ENCODE measurements around the gene TTLL5. TPM values are rescaled to one million over a fixed set of nuclear protein-coding genes. Genes with fewer than 3 reads are reported as not detected.
"Not testable (repeated sequence)": the region's sequence is repeated elsewhere in the genome, so short reads cannot be mapped to it uniquely, and the experiment has no call there.

The TTLL5 gene
- total RNA-seq, 3 donors from 2014 or later (not counting 1 experiment from before 2014, with no cell fraction given) = 27.1 to 34.3 (median 32.5) TPM

DNA sequence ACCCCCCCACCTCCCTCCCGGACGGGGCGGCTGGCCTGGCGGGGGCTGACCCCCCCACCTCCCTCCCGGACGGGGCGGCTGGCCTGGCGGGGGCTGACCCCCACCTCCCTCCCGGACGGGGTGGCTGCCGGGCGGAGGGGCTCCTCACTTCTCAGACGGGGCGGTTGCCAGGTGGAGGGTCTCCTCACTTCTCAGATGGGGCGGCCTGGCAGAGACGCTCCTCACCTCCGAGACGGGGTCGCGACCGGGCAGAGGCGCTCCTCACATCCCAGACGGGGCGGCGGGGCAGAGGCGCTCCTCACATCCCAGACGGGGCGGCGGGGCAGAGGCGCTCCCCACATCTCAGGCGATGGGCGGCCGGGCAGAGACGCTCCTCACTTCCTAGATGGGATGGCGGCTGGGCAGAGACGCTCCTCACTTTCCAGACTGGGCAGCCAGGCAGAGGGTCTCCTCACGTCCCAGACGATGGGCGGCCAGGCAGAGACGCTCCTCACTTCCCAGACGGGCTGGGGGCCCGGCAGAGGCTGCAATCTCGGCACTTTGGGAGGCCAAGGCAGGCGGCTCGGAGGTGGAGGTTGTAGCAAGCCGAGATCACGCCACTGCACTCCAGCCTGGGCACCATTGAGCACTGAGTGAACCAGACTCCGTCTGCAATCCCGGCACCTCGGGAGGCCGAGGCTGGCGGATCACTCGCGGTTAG, 264.2 kb downstream of the TTLL5 start:
- H3K27me3 Mint-ChIP-seq (ENCODE audit: low read depth in 2 of 2); H3K36me3 ChIP-seq (ENCODE audit: control insufficient read depth, insufficient read depth, low read length); DNase-seq; H3K27ac ChIP-seq (ENCODE audit: low read length); H3K4me3 ChIP-seq (ENCODE audit: low read length); H3K36me3 Mint-ChIP-seq; intact Hi-C loops (cut with micrococcal nuclease); H3K4me3 Mint-ChIP-seq; H3K9me3 ChIP-seq (ENCODE audit: control insufficient read depth, insufficient read depth, low read length); ATAC-seq; H3K9me3 Mint-ChIP-seq; H3K4me1 ChIP-seq (ENCODE audit: control insufficient read depth, insufficient read depth, low read length); H3K27me3 ChIP-seq (ENCODE audit: control insufficient read depth, insufficient read depth, low read length); H3K4me1 Mint-ChIP-seq; H3K27ac Mint-ChIP-seq: not testable (repeated sequence)
- WGBS (ENCODE audit: insufficient coverage) = 98% methylated on average over 35 of the region's 54 CpGs

DNA sequence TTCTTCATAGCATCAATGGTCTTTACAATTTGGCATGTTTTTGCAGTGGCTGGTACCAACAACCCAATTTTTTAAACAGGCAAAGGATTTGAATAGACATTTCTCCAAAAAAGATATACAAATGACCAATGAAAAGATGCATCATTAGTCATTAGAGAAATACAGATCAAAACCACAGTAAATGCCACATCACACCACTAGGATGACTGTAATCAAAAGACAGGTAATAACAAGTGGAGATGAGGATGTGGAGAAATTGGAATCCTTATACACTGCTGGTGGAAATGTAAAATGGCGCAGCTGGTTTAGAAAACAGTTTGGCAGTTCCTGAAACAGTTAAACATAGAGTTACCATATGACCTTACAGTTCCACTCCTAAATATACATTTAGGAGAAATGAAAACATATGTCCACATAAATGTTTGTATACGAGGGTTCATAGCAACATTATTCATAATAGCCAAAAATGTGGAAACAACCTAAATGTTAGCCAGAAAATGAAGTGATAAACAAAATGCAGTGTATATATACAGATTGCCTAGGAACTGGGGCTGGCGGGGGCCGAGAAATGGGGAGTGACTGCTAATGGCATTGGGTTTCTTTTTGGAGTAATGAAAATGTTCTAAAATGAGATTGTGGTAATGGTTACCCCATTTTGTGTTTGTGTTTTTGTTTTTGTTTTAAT, 265.5 kb downstream of the TTLL5 start:
- H3K27me3 Mint-ChIP-seq (ENCODE audit: low read depth in 2 of 2) = no peaks in the 10 kb centered on the region
- no peaks in the 10 kb centered on the region for H3K36me3 Mint-ChIP-seq
- Histone ChIP-seq H3K4me1 (ENCODE audit: control insufficient read depth, insufficient read depth, low read length) (no peaks in the 10 kb centered on the region), H3K36me3 (ENCODE audit: control insufficient read depth, insufficient read depth, low read length) (no peaks in the 10 kb centered on the region), H3K27ac (ENCODE audit: low read length) (no peak overlapping the region), H3K4me3 (ENCODE audit: low read length) (no peak overlapping the region), H3K27me3 (ENCODE audit: control insufficient read depth, insufficient read depth, low read length) (no peaks in the 10 kb centered on the region), H3K9me3 (ENCODE audit: control insufficient read depth, insufficient read depth, low read length) (no peaks in the 10 kb centered on the region)
- DNase-seq (no peak), ATAC-seq (no peak)
- H3K4me3 Mint-ChIP-seq = no peak overlapping the region
- 98% methylated on average over 2 of the region's 4 CpGs for WGBS (ENCODE audit: insufficient coverage)
- H3K9me3 Mint-ChIP-seq = no peaks in the 10 kb centered on the region
- intact Hi-C loops (cut with micrococcal nuclease) = no loop called here
- H3K27ac Mint-ChIP-seq = no peak overlapping the region
- no peaks in the 10 kb centered on the region for H3K4me1 Mint-ChIP-seq
- TF ChIP-seq CTCF (IDR thresholded peaks at IDR 0.05) = no peak

DNA sequence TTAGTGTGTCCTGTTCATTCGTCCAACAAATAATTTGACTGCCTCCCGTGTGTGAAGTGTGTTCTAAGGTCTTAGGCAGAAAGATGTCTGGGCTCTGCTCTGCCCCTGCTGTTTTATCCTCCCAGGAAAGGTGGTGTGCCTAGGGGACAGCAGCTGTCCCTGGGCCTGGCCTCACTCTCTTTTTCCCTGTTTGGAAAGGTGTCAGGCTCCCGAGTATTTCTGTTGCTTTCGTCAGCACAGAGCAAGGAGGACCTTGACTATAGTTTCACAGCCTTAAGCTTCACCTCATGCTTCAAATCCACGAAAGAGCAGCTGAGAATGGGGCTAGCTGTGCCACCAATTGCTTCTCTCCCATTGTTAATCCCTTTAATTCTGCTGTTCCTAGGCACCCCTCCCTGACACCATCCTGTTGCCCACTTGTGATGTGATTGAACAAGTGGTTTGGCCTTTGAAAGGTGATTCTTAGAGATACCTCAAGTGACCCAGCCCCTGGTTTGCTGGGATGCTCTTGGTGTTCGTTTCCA, 266.6 kb downstream of the TTLL5 start:
- Mint-ChIP-seq H3K4me1 (no peaks in the 10 kb centered on the region), H3K4me3 (no peak overlapping the region), H3K36me3 (no peaks in the 10 kb centered on the region), H3K9me3 (no peaks in the 10 kb centered on the region), H3K27me3 (ENCODE audit: low read depth in 2 of 2) (no peaks in the 10 kb centered on the region), H3K27ac (no peak overlapping the region)
- intact Hi-C loops (cut with micrococcal nuclease) = no loop called here
- no peak for TF ChIP-seq CTCF (IDR thresholded peaks at IDR 0.05)
- Histone ChIP-seq H3K27me3 (ENCODE audit: control insufficient read depth, insufficient read depth, low read length) (no peaks in the 10 kb centered on the region), H3K4me1 (ENCODE audit: control insufficient read depth, insufficient read depth, low read length) (no peaks in the 10 kb centered on the region), H3K27ac (ENCODE audit: low read length) (no peak overlapping the region), H3K36me3 (ENCODE audit: control insufficient read depth, insufficient read depth, low read length) (no peaks in the 10 kb centered on the region), H3K9me3 (ENCODE audit: control insufficient read depth, insufficient read depth, low read length) (no peaks in the 10 kb centered on the region), H3K4me3 (ENCODE audit: low read length) (no peak overlapping the region)
- WGBS (ENCODE audit: insufficient coverage) = 78% methylated on average over 6 of the region's 6 CpGs
- ATAC-seq (no peak), DNase-seq (no peak)

- H3K4me1 ChIP-seq (ENCODE audit: control insufficient read depth, insufficient read depth, low read length) = no peaks in the 10 kb centered on the region
- no peak for DNase-seq
- no peak for TF ChIP-seq CTCF (IDR thresholded peaks at IDR 0.05)
- H3K4me1 Mint-ChIP-seq = no peaks in the 10 kb centered on the region
- H3K36me3 ChIP-seq (ENCODE audit: control insufficient read depth, insufficient read depth, low read length) = no peaks in the 10 kb centered on the region
- no peaks in the 10 kb centered on the region for H3K27me3 Mint-ChIP-seq (ENCODE audit: low read depth in 2 of 2)
- no peaks in the 10 kb centered on the region for H3K27me3 ChIP-seq (ENCODE audit: control insufficient read depth, insufficient read depth, low read length)
- H3K27ac Mint-ChIP-seq = no peak overlapping the region
- no peak overlapping the region for H3K27ac ChIP-seq (ENCODE audit: low read length)
- no peaks in the 10 kb centered on the region for H3K9me3 Mint-ChIP-seq
- H3K36me3 Mint-ChIP-seq = no peaks in the 10 kb centered on the region
- no peak overlapping the region for H3K4me3 ChIP-seq (ENCODE audit: low read length)
- intact Hi-C loops (cut with micrococcal nuclease) = no loop called here
- ATAC-seq = no peak
- H3K4me3 Mint-ChIP-seq = no peak overlapping the region
- H3K9me3 ChIP-seq (ENCODE audit: control insufficient read depth, insufficient read depth, low read length) = no peaks in the 10 kb centered on the region
- WGBS (ENCODE audit: insufficient coverage) = 96% methylated on average over 4 of the region's 5 CpGs
Measured at GRCh38 chr14:75928690-75929181, 267.7 kb downstream of the TTLL5 start.

Measured in natural killer cell (primary cell).